PFSK-1 (cell line): ENCODE results near the gene SCN1B.

Source experiments
- FOXP2 ChIP-seq: optimal IDR thresholded peaks from 2 replicates; pipeline ENCODE3; 2011; ENCODE audit warnings: borderline replicate concordance, control low read depth, inconsistent platforms; ENCODE audit not compliant: insufficient read depth; ENCODE audit errors: extremely low read length, extremely low read depth
- POLR2AphosphoS5 ChIP-seq: IDR thresholded peaks from 2 replicates; pipeline ENCODE4 v1.6.1; 2012; ENCODE audit warnings: low read depth, mild to moderate bottlenecking, control low read depth, low read length, moderate library complexity
- REST ChIP-seq, 2 experiments: IDR thresholded peaks; 2 replicates each; pipeline versions ENCODE4 v1.6.1 to v1.8.0; 2011 to 2012; ENCODE audit warnings: low read depth in 2 of 2, low read length in 2 of 2, control low read depth in 1 of 2, inconsistent platforms in 1 of 2, mild to moderate bottlenecking in 1 of 2, moderate library complexity in 1 of 2; ENCODE audit not compliant: insufficient read depth in 1 of 2
- SIN3A ChIP-seq: IDR thresholded peaks from 2 replicates; pipeline ENCODE4 v1.6.1; 2012; ENCODE audit warnings: mild to moderate bottlenecking, low read length, moderate library complexity, borderline replicate concordance; ENCODE audit not compliant: insufficient read depth
- TAF1 ChIP-seq: IDR thresholded peaks from 2 replicates; pipeline ENCODE4 v1.6.1; 2012; ENCODE audit warnings: low read length, control low read depth, borderline replicate concordance; ENCODE audit not compliant: insufficient read depth

SCN1B gene

GRCh38 chr19:34999498-35000337 is 30.6 kb upstream of the SCN1B start, which contains the start of gene GRAMD1A:
Gene GRAMD1A (plus strand): TSS chr19:35000323. CDS start chr19:35000479, 156 bp downstream.
- no peak for TF ChIP-seq REST (IDR thresholded peaks at IDR 0.05; ENCODE audit: insufficient read depth in 1 of 2, low read depth in 2 of 2, low read length in 2 of 2)
- TF ChIP-seq POLR2AphosphoS5, result peak; percentile 78
- no peak for TF ChIP-seq SIN3A
- peak; percentile 48; the same call in 1 of the 2 replicates for TF ChIP-seq TAF1
- no peak for TF ChIP-seq FOXP2

- TF ChIP-seq TAF1 (no peak), SIN3A (no peak), REST (IDR thresholded peaks at IDR 0.05; ENCODE audit: insufficient read depth in 1 of 2, low read depth in 2 of 2, low read length in 2 of 2) (no peak), POLR2AphosphoS5 (no peak), FOXP2 (no peak)
Measured at GRCh38 chr19:35000338-35000646, 30.0 kb upstream of the SCN1B start.

- no peak for TF ChIP-seq REST (IDR thresholded peaks at IDR 0.05; ENCODE audit: insufficient read depth in 1 of 2, low read depth in 2 of 2, low read length in 2 of 2)
- TF ChIP-seq FOXP2, result no peak
- TF ChIP-seq POLR2AphosphoS5, result no peak
- no peak for TF ChIP-seq TAF1
- no peak for TF ChIP-seq SIN3A
Measured at GRCh38 chr19:35000647-35001501, 29.4 kb upstream of the SCN1B start.

GRCh38 chr19:35002037-35002535 is 28.2 kb upstream of the SCN1B start:
- TF ChIP-seq POLR2AphosphoS5 (no peak), REST (IDR thresholded peaks at IDR 0.05; ENCODE audit: insufficient read depth in 1 of 2, low read depth in 2 of 2, low read length in 2 of 2) (no peak)
